ENCODE results near the gene NCBP3. TPM values are rescaled to one million over a fixed set of nuclear protein-coding genes. Genes with fewer than 3 reads are reported as not detected.

The NCBP3 gene
- total and polyA plus RNA-seq, 2 of the 8 experiments (the other 6 are each of a cell fraction or from before 2014, with no cell fraction given): 19.6 to 46.1 TPM

- H2BK5ac ChIP-seq (ENCODE audit: low read depth, low read length): no peak overlapping the region
- H3K4me1 ChIP-seq (replicated peaks in 1 of 4; ENCODE audit: control insufficient read depth in 3 of 4, insufficient read depth in 4 of 4, low read length in 3 of 4): no peaks in the 10 kb centered on the region
- ChIA-PET CTCF (ENCODE audit: partially characterized antibody) (interaction anchor here (1.1 to 3.2 kb wide), 6 partner anchors 14 to 130 kb away, joined by 3 to 17 read pairs (median 5); no protein-coding TSS in a partner anchor), POLR2A (ENCODE audit: partially characterized antibody) (no interaction called here)
- DNase-seq (ENCODE audit: low read depth in 1 of 2, low spot score in 2 of 2) (no peak), FAIRE-seq (no peak)
- no peak overlapping the region for H2AK5ac ChIP-seq (ENCODE audit: low read depth, low read length)
- H3K27me3 ChIP-seq (replicated peaks in 1 of 4; ENCODE audit: control insufficient read depth in 3 of 4, extremely low read depth in 1 of 4, insufficient read depth in 3 of 4, low read length in 3 of 4): no peaks in the 10 kb centered on the region
- H2BK12ac ChIP-seq (ENCODE audit: low read depth, low read length): no peak overlapping the region
- no peak overlapping the region for H3K14ac ChIP-seq (ENCODE audit: insufficient read length)
- H3K4ac ChIP-seq (replicated peaks; ENCODE audit: insufficient read length, low read depth, low read length): no peak overlapping the region
- H3K36me3 ChIP-seq (ENCODE audit: control insufficient read depth in 2 of 4, insufficient read depth in 4 of 4, low read length in 3 of 4): peaks cover 28 to 83% (median 58%) of the 10 kb centered on the region in 4 experiments
- H3K18ac ChIP-seq (ENCODE audit: extremely low read depth, low read length): no peak overlapping the region
- H2AFZ ChIP-seq (ENCODE audit: low read length): no peak overlapping the region
- no peaks in the 10 kb centered on the region; the same call in 1 of the 2 replicates for H3K23me2 ChIP-seq (ENCODE audit: low read depth, low read length)
- H3K79me1 ChIP-seq (ENCODE audit: low read depth, low read length): no peaks in the 10 kb centered on the region
- no peaks in the 10 kb centered on the region for H3K79me2 ChIP-seq (ENCODE audit: control insufficient read depth in 1 of 2, insufficient read depth in 2 of 2, low read length in 2 of 2)
- no peak overlapping the region for H3K4me2 ChIP-seq (ENCODE audit: insufficient read depth in 1 of 2, low read depth in 2 of 2, low read length in 2 of 2)
- no peak overlapping the region for H3K56ac ChIP-seq (replicated peaks; ENCODE audit: insufficient read length, low read depth, low read length)
- no peak overlapping the region for H4K8ac ChIP-seq (ENCODE audit: extremely low read depth, insufficient read depth, low read length)
- WGBS, 2 experiments (ENCODE audit: extremely low coverage in 1 of 2, insufficient coverage in 1 of 2, insufficient read length in 1 of 2, insufficient replicate concordance in 2 of 2, low coverage in 1 of 2, low lambda C conversion rate in 2 of 2, missing lambda C conversion rate in 1 of 2): 91% methylated on average over 10 of the region's 10 CpGs; no CpG with 5 or more reads in 1 of the 2 experiments
- H3K23ac ChIP-seq (ENCODE audit: insufficient read length): no peak overlapping the region
- no peak overlapping the region for H3K9ac ChIP-seq (replicated peaks in 1 of 4; ENCODE audit: extremely low read depth in 1 of 4, low read depth in 3 of 4, low read length in 3 of 4)
- no peaks in the 10 kb centered on the region for H3K9me3 ChIP-seq (ENCODE audit: insufficient read depth in 2 of 2, low read depth in 1 of 2, low read length in 1 of 2)
- H3K27ac ChIP-seq (ENCODE audit: low read depth, low read length): no peak overlapping the region
- H2BK120ac ChIP-seq (replicated peaks; ENCODE audit: low read depth, low read length): no peak overlapping the region
- no peak overlapping the region for H4K91ac ChIP-seq (replicated peaks; ENCODE audit: insufficient read length, low read length)
- H4K20me1 ChIP-seq (replicated peaks in 1 of 2; ENCODE audit: control insufficient read depth in 1 of 2, insufficient read depth in 2 of 2, low read length in 2 of 2): peaks cover 0 to 5% of the 10 kb centered on the region in 2 experiments
- H2BK20ac ChIP-seq (ENCODE audit: low read length): no peak overlapping the region
- H4K5ac ChIP-seq (ENCODE audit: insufficient read length, low read depth, low read length): no peak overlapping the region
- no peak overlapping the region for H3K4me3 ChIP-seq (ENCODE audit: extremely low read depth in 1 of 4, insufficient read depth in 2 of 4, low read depth in 3 of 4, low read length in 4 of 4)
- H2BK15ac ChIP-seq (ENCODE audit: low read length): no peak overlapping the region
- TF ChIP-seq CHD2 (IDR thresholded peaks at IDR 0.05; ENCODE audit: low read length): no peak
- no peak for TF ChIP-seq USF2 (IDR thresholded peaks at IDR 0.05; ENCODE audit: low read length)
- TF ChIP-seq RAD21 (IDR thresholded peaks at IDR 0.05 in 1 of 2, conservative IDR thresholded peaks at IDR 0.05 in 1 of 2; ENCODE audit: low read depth in 2 of 2, low read length in 2 of 2): no peak
- TF ChIP-seq BRCA1 (IDR thresholded peaks at IDR 0.05; ENCODE audit: low read depth, low read length): no peak
- TF ChIP-seq POLR2A (IDR thresholded peaks at IDR 0.05; ENCODE audit: control extremely low read depth in 1 of 2, low read depth in 2 of 2, low read length in 2 of 2): no peak
- TF ChIP-seq BACH1 (IDR thresholded peaks at IDR 0.05; ENCODE audit: low read length): no peak
- no peak for TF ChIP-seq NRF1 (IDR thresholded peaks at IDR 0.05; ENCODE audit: low read depth, low read length)
- no peak for TF ChIP-seq YY1 (IDR thresholded peaks at IDR 0.05; ENCODE audit: low read depth, low read length)
- TF ChIP-seq CTCF (IDR thresholded peaks at IDR 0.05; ENCODE audit: control extremely low read depth in 1 of 3, insufficient read depth in 1 of 3, low read depth in 1 of 3, low read length in 3 of 3): no peak
- TF ChIP-seq GABPA (IDR thresholded peaks at IDR 0.05; ENCODE audit: borderline replicate concordance, insufficient read depth, low read length): no peak
- TF ChIP-seq EP300 (IDR thresholded peaks at IDR 0.05; ENCODE audit: borderline replicate concordance in 1 of 2, low read depth in 2 of 2, low read length in 2 of 2): no peak
Measured at GRCh38 chr17:3812284-3812683, 33.8 kb downstream of the NCBP3 start.
